HG02840 (cell line): ENCODE data around the gene TOR1AIP1.

Experiments used
- ATAC-seq: cut with Tn5 transposase; IDR thresholded peaks from one replicate; pipeline ENCODE4 v1.9.1; 2021; ENCODE audit warnings: mild to moderate bottlenecking, moderate library complexity, moderate number of reproducible peaks; ENCODE audit not compliant: unreplicated experiment, low FRiP score

TOR1AIP1 gene

DNA sequence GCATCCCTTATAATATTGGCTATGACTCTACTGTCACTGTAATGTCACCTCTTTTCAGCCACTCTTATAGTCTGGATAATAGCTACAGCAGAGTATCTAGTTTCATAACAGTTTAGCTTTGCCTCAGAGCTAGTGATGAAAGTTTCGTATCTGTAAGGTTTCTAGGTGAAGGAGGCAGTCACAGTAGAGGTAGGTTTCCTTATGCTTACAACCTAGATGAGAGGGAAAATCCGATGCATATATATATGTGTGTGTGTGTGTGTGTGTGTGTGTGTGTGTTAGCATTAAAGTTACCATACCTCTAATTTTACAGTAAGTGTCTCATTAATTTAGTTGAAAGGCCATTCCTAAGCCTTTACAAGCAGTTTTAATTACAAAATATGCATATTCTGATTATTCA is 2.3 kb upstream of the TOR1AIP1 start:
- ATAC-seq: no peak

DNA sequence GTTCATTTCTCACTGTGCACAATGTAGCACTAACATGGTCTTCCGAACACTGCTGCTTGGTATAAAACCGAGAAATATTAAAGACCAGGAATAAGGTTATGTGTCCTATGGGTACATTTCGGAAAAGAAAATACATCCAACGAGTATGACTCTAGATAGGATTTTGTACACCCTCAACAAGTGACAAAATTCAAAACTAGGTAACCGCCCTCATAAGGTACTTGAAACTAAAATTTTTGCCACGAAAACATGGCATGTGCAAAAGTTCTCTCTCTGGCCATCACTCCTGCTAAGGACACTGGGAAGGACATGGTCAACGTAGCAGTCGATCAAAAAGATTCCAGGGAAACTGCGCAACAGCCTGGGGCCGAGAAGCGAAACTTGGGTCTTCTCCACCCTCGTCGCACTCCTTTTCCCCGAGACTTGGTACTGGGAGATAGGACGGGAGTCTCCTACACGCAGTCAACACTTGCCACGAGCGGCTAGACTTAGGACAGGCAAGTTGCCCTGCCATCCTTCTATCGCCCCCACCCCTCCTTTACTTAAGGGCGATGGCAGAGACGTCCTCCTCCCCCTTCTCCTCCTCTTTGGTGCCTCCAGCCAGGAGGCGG is 338 bp upstream of the TOR1AIP1 start:
- ATAC-seq: peak; percentile 2

DNA sequence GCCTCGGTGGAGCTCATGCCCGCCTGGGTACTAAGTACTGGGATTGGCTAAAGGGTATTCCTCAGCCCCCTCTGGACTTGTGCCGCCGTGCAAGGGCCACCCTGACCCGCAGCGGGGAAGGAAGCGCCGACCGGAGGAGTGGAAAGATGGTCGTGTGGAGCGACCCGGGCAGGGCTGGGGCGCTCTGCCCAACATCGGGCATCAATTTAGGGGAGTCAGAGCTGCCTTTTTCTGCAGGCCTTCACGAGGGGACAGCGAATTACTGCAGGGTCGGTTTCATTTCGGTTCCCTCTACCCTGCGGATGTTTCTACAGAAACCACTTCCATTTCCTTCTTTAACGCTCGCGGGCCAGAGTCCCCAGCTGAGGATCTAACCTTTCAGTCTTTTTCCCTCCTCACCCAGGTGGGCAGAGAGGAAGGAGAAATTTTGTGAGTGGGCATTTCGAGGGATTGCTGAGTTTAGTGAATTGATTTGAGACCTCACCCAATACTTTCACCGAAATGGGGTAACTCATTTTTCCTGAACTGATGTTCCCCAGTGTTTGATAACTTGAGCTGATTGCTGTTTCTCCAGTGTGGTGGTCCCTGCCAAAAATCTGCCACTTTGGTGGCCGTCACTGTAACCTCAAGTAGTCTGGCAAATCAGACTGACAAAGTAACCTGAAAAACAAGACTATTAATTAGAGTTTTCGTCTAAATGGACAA is 1.1 kb downstream of the TOR1AIP1 start:
- no peak for ATAC-seq

- ATAC-seq: no peak
Measured at GRCh38 chr1:179883745-179884138, 1.7 kb downstream of the TOR1AIP1 start.

GRCh38 chr1:179888071-179888470 is 6.0 kb downstream of the TOR1AIP1 start:
- no peak for ATAC-seq

GRCh38 chr1:179889589-179889988 is 7.5 kb downstream of the TOR1AIP1 start:
- no peak for ATAC-seq

DNA sequence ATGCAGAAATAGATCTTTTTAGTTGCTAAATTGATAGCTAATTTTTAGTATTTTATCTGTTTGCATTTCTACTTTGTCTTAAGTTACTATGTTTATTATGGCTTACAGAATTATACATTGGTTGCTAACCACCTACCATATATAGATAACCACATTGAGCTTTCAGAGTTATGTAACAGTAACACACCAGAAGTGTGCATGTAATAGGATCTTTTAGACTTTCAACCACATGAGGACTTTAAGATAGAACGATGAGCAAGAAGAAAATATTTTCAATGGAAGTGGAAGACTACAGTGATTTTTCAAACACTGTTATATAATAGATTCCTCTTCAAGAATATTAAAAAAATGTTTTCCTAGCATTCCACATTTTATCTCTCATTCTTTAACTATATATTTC is 28.8 kb downstream of the TOR1AIP1 start:
- no peak for ATAC-seq

- no peak for ATAC-seq
Measured at GRCh38 chr1:179911812-179912211, 29.7 kb downstream of the TOR1AIP1 start.

- ATAC-seq: no peak
Measured at GRCh38 chr1:179917601-179918429, 35.7 kb downstream of the TOR1AIP1 start.

DNA sequence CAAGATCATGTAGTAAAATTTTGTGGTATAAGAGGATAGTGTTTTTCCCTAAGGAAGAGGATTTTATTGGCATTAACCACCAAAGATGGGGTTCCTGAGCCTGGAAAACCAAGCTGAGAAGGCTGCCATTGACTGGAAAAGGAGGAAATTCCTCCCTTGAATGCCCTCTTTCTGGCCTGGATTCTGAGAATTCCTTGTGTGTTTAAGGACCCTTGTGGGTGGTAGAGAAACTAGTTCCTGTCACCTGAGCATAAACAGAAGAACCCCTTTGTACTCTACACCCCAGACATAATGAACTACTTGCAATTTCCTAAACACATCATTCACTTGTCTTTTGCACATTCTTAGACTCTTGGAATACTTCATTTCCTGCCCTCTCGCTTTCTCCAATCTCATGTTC is 39.4 kb downstream of the TOR1AIP1 start:
- ATAC-seq: no peak

DNA sequence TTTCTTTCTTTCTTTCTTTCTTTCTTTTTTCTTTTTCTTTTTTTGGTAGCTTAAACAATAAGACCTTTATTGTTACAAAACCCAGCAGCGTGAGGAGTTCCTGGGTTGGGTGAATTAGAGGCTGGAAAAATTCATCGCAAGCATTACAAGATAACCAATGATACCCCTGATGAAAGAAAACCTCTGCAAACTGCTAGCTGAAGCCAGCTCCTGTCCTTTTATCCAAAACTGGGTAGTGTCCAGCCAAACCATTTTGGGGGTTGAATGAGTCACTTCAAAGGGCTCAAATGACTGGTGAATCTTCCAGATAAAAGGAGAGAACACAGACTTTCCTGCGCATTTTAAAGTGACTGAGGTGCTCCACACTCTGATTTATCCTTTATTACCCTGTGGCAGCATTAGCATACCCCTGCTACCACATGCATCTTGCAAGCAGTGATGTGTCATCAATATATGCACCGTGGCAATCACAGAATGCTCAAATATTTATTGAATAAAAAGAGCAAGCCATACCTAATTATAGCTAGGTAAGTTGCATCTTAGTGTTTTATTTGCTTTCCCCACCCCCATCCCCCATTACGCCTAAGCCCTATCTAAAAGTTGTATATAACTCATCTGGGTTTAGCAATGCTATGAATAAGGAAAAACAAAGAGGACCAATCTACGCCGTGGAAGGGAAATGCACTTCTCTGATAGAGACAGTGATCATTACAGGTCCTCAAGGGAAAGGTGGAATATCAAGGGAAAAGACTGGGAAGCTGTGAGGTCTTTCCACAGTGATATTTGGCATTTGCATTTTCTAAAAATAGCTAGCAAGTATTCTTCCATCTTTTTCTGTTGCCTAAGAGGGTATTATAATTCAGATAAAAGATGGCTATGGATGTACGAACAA is 40.1 kb downstream of the TOR1AIP1 start:
- ATAC-seq: no peak

- ATAC-seq: no peak
Measured at GRCh38 chr1:179923029-179923428, 40.9 kb downstream of the TOR1AIP1 start.

DNA sequence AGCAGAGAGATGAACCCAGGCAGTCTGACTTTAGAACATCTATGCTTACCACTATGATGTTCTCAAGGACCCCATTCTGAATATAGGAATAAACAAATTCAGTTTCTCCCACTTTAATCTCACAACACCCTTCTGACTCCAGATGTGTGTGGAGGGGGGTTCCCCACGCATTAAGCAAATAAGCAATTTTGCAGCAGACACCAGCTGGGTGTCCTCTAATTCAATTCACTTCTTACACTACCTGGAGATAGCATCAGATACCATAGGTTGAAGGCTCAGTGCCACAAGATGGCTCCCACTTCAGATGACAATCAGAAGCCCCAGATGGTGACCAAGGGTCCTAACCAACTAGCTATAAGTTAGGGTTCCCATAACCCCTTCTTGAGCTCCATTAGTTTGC is 42.2 kb downstream of the TOR1AIP1 start:
- ATAC-seq: peak; percentile 73

DNA sequence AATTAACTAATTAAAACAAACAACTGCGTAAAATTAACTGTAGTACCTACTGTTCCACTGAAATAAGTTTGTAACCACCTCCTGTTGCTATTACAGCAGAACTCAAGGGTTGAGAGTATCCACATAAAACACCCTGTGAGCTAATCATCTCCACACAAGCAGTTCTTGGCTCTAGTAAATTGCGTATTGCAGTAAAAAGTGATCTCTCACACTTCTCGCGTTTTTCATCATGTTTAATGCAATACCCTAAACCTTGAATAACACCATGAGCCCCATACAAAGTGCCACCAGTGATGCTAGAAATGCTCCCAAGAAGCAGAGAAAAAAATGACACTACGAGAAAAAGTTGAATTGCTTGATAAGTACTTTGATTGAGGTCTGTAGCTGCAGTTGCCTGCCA is 43.2 kb downstream of the TOR1AIP1 start:
- ATAC-seq: no peak

GRCh38 chr1:179925922-179926849 is 44.1 kb downstream of the TOR1AIP1 start:
- ATAC-seq: no peak

GRCh38 chr1:179926850-179927205 is 44.7 kb downstream of the TOR1AIP1 start:
- ATAC-seq: no peak

- no peak for ATAC-seq
Measured at GRCh38 chr1:179929955-179930798, 48.1 kb downstream of the TOR1AIP1 start.

GRCh38 chr1:179930867-179931266 is 48.8 kb downstream of the TOR1AIP1 start:
- no peak for ATAC-seq

- no peak for ATAC-seq
Measured at GRCh38 chr1:179933219-179933618, 51.1 kb downstream of the TOR1AIP1 start.
